ENCODE results near the gene DICER1.

The DICER1 gene

DNA sequence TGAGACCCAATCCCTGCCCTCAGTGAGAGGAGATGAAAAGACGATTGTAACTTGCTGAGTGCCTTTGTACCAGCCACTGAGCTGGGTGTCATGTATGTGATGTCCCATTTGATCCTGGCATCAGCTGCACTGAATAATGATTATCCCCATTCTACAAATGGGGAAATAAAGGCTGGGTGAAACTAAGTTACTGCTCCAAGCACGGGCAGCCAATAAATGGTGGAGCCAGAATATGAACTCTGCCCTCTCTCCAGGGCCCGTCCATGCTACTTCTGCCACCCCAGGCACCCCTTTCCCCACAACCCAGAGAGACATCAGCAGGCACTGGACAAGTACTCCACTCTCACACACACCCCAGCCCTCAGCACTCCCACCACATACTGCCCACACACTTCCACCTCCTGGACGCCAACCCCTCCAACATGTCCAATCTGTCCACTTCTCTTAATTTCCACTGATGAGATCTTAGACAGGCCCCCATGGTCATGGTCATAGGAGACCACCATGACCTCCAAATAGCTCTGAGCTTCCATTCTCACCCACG, 115.8 kb downstream of the DICER1 start:
- DNase-seq: no peak

DNA sequence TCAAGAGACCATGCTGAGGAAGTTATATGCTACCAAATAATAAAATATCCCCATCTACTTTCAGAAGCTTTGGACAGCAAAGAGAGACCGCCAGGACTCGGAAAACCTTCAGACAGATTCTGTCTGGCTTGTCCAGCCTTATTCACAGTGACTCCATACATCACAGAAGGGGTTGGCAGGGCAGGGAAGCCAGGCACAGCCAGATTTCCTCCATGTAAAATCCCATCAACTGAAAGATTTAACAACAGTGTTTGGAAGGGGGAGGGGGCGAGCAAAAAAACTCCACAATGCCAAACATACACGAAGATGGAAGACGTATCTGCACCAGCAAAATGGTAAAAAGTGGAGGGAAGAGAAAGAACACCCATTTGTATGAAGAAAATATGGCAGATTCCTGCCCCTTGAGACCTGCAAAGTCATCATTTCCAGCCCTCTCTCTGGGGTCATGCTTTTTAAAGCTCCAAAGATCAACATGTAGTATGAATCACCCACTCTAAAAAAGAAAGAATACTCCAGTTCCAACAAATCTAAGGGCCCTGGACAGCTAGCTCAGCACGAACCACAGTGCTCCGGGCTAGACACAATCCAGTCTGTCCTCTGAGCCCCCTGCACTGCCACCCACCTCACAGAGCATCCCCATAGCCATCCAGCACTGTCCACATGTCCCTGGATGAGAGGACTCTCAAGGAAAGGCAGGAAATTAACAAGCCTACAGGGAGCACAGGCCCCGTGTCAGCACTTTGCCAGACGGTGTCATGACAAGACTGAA, 116.4 kb downstream of the DICER1 start:
- DNase-seq: no peak

DNA sequence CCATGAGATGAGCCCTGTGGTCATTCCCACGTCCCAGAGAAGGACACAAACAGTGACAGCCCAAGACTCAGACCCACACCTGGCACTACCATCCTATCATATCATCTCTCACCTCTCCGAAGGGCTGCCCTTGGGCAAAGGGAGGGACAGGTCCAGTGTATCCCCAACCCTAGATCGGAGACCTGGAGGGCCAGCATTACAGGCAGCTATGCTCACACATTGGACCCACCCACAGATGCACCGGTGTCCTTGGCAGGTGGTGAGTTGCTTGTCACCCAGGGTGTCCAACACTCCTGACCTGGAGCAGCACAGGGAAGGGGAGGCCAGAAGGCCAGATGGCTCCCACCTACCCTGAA, 117.4 kb downstream of the DICER1 start:
- no peak for DNase-seq

DNA sequence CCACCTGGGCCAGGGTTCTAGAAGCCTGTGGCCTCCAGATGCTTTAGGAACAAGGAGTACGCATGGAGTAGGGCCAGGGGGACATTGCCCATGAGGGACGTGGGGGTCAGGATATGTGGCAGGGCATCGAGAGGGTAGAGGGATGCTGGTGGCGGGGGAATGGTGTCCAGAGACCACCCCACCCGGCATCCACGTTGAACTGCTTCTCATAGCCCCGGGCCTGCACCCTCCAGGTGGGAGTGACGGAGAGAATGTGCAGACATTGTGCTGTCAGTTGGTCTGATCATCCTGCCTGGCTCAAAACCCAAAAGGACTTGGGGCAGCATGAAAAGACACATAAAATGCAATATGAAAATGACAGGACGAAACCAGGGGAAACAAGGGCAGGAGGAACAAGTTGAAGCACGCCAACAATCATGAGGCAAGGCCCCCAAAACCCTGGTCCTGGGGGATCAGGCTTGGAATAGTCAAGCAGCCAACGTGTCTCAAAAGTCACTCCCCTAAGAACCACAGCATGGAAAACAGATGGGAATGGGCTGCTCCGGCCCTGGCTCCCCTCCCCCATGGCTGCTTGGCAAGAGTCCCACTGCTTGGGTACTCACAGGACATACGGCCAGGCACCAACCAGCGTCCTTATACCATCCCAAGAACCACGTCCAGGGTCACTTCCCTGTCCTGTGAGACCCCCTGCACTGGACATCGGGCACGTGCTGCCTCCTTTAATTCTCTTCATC, 117.9 kb downstream of the DICER1 start:
- no peak for DNase-seq

DNA sequence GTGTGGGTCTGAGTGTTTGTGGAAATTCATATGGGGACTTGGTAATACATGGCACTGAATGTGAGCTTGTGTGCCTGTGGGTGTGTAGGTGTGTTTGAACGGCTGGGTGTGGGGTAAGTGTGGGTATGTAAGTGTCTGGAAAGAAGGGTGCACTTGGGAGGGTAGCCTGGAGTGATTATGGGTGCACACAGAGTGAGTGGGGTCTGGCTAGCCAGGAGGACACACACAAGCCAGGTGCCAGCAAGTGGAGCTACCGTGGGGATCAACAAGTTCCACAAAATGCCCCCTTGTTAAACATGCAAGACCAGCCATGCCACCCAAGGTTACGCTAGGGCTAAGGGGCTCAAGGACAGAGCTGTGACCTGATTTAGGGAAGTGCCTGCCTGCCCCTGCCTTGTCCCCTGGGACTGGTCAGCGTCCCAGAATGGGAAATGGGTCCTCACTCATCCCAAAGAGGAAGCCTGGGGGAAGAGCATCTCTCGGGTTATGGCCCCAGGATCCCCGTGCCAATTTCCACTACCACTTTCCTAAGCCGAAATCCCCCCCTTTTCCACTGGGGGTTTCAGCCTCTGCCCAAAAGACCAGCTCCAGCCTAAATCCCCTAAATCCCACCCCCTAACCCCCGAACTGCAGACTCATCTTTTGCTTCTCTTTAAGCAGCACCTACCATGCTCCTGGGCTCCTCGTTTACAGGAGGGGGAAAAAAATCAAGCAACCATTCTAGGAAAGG, 118.6 kb downstream of the DICER1 start:
- DNase-seq: no peak

DNA sequence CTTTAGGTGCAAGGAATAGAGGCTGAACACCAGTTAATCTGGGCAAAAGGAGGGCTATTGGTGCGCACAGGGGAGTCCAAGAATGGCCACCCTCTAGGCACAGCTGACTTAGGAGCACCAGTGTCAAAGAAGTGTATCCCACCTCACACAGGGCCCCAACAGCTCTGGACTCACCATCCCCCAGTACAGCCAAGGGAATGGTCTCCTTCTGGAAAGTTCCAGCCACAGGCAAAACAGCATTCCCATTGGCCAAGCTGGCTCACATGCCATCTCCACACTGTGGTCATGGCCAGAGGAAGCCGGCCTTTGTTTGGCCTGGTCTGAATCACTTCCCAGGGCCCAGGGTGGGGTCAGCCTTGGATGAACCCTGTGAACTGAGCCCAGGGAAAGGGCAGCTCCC, 120.1 kb downstream of the DICER1 start:
- no peak for DNase-seq

Measured in anterior cingulate cortex (tissue), 58 donors.